ENCODE measurements around the gene CD46.
"Not testable (repeated sequence)": the region's sequence is repeated elsewhere in the genome, so short reads cannot be mapped to it uniquely, and the experiment has no call there.

CD46 gene

DNA sequence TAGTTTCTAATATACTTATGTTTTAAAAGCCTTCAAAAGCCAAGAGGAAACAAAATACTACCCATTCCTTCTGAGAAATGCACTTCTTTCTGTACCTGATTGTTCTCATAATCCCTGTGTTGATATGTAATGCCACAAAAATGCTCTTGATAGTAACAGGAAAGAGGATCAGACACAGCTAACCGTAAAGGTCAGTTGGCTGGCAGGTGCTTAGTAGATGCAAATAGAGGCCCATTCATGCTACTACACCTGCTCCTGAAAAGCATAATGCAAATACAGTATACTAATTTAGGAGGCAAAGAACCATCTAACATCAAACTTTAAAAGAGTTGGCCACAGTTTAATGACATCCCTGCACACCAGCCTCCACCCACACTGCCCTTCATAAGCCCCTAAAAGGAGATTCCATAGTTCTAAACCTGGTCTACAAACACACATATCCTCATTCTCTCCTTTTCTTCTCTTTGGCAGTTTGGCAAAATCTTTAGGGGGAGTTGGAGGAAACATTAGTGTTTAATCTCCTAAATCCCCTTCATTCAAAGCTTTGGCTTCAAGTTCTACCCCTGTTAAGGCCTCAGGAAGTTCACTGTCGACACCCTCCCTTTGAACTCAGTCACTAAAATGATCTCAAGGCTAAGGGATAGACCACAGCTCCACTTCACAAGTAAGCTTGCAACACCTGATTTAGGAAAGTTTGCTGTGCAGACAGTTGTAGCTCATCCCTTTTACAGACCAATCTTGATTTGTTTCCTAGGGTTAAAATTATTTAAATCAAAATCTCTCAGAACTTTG lies 2.9 kb upstream of the CD46 start:
- H3K79me2 ChIP-seq (ENCODE audit: control insufficient read depth, low read length) = peaks cover 35% of the 10 kb centered on the region
- H3K9me2 ChIP-seq (replicated peaks; ENCODE audit: control insufficient read depth, low read length) = no peaks in the 10 kb centered on the region
- no peaks in the 10 kb centered on the region for H3K27me3 ChIP-seq (ENCODE audit: control insufficient read depth, low read length)
- peak overlapping the region; percentile 65 for H3K27ac ChIP-seq (ENCODE audit: low read depth, low read length)
- H3K4me1 ChIP-seq (ENCODE audit: control insufficient read depth, low read length) = peaks cover 72% of the 10 kb centered on the region
- TF ChIP-seq, protein P1, sequence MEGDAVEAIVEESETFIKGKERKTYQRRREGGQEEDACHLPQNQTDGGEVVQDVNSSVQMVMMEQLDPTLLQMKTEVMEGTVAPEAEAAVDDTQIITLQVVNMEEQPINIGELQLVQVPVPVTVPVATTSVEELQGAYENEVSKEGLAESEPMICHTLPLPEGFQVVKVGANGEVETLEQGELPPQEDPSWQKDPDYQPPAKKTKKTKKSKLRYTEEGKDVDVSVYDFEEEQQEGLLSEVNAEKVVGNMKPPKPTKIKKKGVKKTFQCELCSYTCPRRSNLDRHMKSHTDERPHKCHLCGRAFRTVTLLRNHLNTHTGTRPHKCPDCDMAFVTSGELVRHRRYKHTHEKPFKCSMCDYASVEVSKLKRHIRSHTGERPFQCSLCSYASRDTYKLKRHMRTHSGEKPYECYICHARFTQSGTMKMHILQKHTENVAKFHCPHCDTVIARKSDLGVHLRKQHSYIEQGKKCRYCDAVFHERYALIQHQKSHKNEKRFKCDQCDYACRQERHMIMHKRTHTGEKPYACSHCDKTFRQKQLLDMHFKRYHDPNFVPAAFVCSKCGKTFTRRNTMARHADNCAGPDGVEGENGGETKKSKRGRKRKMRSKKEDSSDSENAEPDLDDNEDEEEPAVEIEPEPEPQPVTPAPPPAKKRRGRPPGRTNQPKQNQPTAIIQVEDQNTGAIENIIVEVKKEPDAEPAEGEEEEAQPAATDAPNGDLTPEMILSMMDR (IDR thresholded peaks at IDR 0.05; ENCODE audit: low read depth, low read length, poor library complexity, severe bottlenecking) = no peak
- no peak for TF ChIP-seq EZH2phosphoT487 (IDR thresholded peaks at IDR 0.05; ENCODE audit: borderline replicate concordance, low read length)
- H3K36me3 ChIP-seq (ENCODE audit: control insufficient read depth, low read length) = peaks cover 5% of the 10 kb centered on the region; the same call in 1 of the 2 replicates
- peak overlapping the region; percentile 77 for H3K4me2 ChIP-seq (ENCODE audit: low read length)
- peaks cover 5% of the 10 kb centered on the region; the same call in 1 of the 2 replicates for H4K20me1 ChIP-seq (ENCODE audit: control insufficient read depth, insufficient read depth, low read depth, low read length)
- peak overlapping the region; percentile 79 for H3K4me3 ChIP-seq (ENCODE audit: low read length)
- peaks cover 9% of the 10 kb centered on the region; the same call in 1 of the 2 replicates for H3F3A ChIP-seq (ENCODE audit: control insufficient read depth, insufficient read depth)
- H3K9me3 ChIP-seq (ENCODE audit: control insufficient read depth, insufficient read depth, low read length) = no peaks in the 10 kb centered on the region

DNA sequence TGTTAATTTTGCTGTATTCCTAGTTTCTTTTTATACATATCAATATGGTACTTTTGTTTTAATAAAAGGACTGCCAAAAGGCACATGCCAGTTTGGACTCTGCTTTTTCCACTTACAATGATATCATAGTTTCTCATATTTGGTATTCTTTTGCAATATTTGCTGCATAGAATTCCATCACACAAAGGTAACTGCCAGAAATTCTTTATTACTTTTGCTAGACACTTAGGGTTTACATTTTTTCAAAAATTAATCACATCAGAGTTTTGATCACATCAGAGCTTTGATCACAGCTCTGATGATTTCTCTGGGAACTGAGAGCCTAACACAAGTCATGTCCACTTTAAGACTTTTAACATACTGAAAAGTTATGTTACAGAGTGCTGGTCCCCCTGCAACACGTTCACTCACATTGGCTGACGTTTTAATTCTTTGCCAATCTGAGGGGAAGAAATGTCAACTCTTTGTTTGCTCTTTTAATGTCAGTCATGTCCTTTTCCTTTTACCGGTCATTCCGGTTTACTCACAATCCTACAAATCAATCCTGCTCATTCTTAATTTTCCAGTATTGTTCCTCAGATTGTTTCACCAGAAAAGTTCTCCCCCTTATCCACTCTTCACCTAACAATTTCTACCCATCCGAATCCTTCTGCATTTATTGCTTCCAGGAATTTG lies 1.1 kb upstream of the CD46 start:
- H3K9me3 ChIP-seq (ENCODE audit: control insufficient read depth, insufficient read depth, low read length) = no peaks in the 10 kb centered on the region
- H3K27ac ChIP-seq (ENCODE audit: low read depth, low read length) = peak overlapping the region; percentile 47; the same call in 1 of the 2 replicates
- H3K4me1 ChIP-seq (ENCODE audit: control insufficient read depth, low read length) = peaks cover 86% of the 10 kb centered on the region
- H3K4me3 ChIP-seq (ENCODE audit: low read length) = peak overlapping the region; percentile 79
- peaks cover 5% of the 10 kb centered on the region; the same call in 1 of the 2 replicates for H3K36me3 ChIP-seq (ENCODE audit: control insufficient read depth, low read length)
- peaks cover 54% of the 10 kb centered on the region for H3K79me2 ChIP-seq (ENCODE audit: control insufficient read depth, low read length)
- H3K27me3 ChIP-seq (ENCODE audit: control insufficient read depth, low read length) = no peaks in the 10 kb centered on the region
- H4K20me1 ChIP-seq (ENCODE audit: control insufficient read depth, insufficient read depth, low read depth, low read length) = peaks cover 15% of the 10 kb centered on the region; the same call in 1 of the 2 replicates
- peaks cover 9% of the 10 kb centered on the region; the same call in 1 of the 2 replicates for H3F3A ChIP-seq (ENCODE audit: control insufficient read depth, insufficient read depth)
- H3K9me2 ChIP-seq (replicated peaks; ENCODE audit: control insufficient read depth, low read length) = no peaks in the 10 kb centered on the region
- TF ChIP-seq EZH2phosphoT487 (IDR thresholded peaks at IDR 0.05; ENCODE audit: borderline replicate concordance, low read length) = no peak
- TF ChIP-seq, protein P1 (IDR thresholded peaks at IDR 0.05; ENCODE audit: low read depth, low read length, poor library complexity, severe bottlenecking) = no peak
- H3K4me2 ChIP-seq (ENCODE audit: low read length) = peak overlapping the region; percentile 77

DNA sequence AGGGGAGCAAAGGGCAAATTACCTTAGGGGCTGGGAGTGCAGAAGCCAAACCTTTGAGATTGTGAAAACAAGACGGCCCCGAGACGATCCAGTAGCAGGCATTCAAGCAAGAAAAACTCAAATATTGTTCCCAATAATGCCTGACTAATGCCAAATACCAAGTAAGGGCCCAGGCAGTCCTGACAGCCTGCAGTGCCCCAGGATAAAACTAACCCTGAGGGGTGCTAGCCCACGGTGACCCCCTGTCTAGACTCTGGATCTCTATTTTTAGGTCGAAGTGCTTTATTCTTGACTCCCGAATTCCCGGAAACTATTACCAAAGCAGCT lies 428 bp upstream of the CD46 start:
- H3K4me1 ChIP-seq (ENCODE audit: control insufficient read depth, low read length) = peaks cover 80% of the 10 kb centered on the region
- not testable (repeated sequence) for H3F3A ChIP-seq (ENCODE audit: control insufficient read depth, insufficient read depth); H3K36me3 ChIP-seq (ENCODE audit: control insufficient read depth, low read length); H3K27me3 ChIP-seq (ENCODE audit: control insufficient read depth, low read length); H3K9me3 ChIP-seq (ENCODE audit: control insufficient read depth, insufficient read depth, low read length); H3K9me2 ChIP-seq (replicated peaks; ENCODE audit: control insufficient read depth, low read length)
- H3K4me3 ChIP-seq (ENCODE audit: low read length) = peak overlapping the region; percentile 79
- peaks cover 60% of the 10 kb centered on the region for H3K79me2 ChIP-seq (ENCODE audit: control insufficient read depth, low read length)
- peaks cover 15% of the 10 kb centered on the region; the same call in 1 of the 2 replicates for H4K20me1 ChIP-seq (ENCODE audit: control insufficient read depth, insufficient read depth, low read depth, low read length)
- H3K27ac ChIP-seq (ENCODE audit: low read depth, low read length) = peak overlapping the region; percentile 47
- peak overlapping the region; percentile 77 for H3K4me2 ChIP-seq (ENCODE audit: low read length)

Measured in DOHH2 (cell line).